GM19025 (cell line): ENCODE results near the gene CCR7.

Experiments
- ATAC-seq: cut with Tn5 transposase; IDR thresholded peaks from one replicate; pipeline ENCODE4 v1.9.1; 2021; ENCODE audit warnings: mild to moderate bottlenecking, low read depth, moderate library complexity; ENCODE audit not compliant: unreplicated experiment

Gene CCR7

GRCh38 chr17:40522250-40522960, 42.9 kb downstream of the CCR7 start:
- no peak for ATAC-seq

GRCh38 chr17:40520991-40521453, 44.2 kb downstream of the CCR7 start:
- no peak for ATAC-seq

DNA sequence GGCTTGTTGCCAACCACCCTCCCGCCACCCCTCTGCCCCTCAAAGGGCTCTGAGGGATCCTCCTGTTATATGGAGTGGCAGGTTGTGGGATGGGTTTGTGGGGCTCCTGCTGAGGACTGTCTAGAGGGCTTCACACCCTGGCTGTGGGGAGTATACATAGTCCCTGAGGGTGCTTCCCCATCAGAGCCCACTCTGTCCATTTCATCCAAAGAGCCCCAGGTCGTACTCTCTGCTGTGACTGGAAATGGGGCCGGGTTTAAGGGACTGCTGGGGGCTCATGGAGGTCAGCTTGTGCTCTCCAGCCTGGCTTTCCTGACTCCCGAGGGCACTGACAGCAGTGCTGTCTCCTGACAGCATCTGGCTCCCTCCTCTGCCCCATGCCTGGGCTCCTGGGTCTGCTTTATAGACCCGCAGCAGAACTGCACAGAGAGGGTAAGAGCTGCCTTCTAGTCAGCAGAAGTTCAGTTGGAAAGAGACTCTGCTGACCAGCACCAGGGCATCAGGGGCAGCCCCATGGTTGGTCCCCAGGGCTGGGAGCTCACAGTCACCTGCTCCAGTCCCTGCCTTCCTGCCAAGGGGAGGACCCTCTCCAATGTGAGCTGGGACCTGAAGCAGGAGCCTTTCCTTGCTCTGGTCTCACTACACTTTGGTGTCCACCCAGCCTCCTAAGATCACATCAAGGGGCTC, 46.0 kb downstream of the CCR7 start:
- ATAC-seq, result no peak

DNA sequence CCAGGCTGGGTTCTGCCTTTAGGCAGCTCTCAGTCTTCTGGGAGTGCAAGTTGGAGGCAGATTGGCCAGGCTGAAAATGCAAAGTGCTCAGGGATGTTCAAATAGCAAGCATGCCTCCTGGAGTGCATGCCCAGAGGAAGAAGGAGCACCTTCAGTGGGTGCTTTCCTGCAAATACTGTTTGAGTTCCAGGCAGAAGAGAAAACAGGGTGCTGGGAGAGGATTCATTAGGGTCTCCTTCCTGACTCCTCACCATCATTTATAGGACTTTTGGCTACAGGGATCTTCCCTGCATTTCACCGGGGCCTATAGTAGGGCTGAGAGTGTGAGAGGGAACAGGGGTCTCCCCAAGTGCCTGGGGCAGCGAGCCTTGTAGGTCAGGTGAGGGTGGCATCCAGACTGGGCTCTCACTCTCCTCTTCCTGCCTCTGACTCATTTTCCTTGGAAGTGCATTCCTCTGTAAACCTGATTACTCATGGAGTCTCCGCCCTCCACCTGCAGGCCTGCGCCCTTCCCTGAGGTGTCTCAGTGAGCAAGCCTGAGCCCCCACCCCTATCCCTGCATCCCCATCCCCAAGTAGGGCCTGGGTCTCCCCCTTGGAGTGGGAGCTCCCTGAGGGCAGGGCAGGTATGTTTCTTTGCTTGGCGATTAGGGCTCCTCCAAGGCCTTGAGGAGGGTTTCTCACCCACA, 46.7 kb downstream of the CCR7 start:
- no peak for ATAC-seq

- no peak for ATAC-seq
These were observed 47.3 kb downstream of the CCR7 start for GRCh38 chr17:40517981-40518380.

DNA sequence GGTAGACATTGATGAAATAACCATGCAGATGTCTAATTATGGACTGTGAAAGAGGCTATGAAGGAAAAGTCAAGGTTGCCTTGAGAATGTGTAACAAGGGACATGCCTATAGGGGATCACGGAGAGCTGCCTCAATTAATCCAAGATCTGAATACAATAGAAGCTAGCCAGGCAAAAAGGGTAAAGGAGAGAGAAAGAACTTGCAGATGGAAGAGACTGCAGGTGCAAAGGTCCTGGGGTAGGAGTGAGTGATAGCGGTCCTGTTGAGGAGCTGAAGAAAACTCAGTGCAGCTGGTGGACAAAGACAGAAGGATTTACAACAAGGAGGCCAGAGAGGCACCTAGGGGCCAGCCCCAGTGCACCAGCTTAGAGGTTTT, 48.0 kb downstream of the CCR7 start:
- no peak for ATAC-seq

- ATAC-seq, result no peak
These were observed 48.5 kb downstream of the CCR7 start for GRCh38 chr17:40516581-40517285.

- ATAC-seq, result no peak
These were observed 49.7 kb downstream of the CCR7 start for GRCh38 chr17:40515491-40516041.

- no peak for ATAC-seq
These were observed 50.3 kb downstream of the CCR7 start for GRCh38 chr17:40515011-40515410.

DNA sequence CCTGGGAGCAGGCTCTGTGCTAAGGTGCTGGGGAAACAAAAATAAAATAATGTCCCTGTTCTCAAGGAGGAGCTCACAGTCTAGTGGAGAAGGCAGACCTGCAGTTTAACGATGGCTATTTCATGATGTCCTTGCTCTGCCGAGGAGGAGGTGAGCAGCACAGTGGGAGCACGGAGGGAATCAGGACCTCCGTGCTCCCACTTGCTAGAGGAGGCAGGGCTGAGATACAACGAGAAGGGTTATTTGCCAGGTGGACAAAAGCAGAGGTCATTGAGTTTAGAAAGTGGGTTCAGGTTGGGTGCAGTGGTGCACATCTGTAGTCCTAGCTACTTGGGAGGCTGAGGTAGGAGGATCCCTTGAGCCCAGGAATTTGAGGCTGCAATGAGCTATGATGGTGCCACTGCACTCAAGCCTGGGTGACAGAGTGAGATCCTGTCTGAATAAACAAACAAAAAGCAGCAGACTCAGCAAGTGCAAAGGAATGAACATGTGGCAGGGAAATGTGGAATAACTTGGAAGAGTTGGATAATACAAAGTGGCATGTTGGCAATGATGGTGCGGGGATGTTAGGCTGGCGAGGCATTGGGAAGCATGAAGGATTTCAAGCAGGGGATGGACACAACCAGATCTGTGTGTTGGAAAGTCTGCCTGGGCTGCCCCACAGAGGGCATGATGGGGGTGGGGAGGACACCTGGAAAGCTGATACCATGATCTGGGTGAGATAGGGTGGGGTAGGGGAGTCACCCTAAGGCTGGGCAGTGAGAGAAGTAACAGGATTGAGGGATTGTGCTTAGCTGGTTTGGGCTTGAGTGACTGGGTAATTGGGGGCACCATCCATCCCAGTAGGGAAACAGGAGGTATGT, 51.0 kb downstream of the CCR7 start:
- no peak for ATAC-seq

DNA sequence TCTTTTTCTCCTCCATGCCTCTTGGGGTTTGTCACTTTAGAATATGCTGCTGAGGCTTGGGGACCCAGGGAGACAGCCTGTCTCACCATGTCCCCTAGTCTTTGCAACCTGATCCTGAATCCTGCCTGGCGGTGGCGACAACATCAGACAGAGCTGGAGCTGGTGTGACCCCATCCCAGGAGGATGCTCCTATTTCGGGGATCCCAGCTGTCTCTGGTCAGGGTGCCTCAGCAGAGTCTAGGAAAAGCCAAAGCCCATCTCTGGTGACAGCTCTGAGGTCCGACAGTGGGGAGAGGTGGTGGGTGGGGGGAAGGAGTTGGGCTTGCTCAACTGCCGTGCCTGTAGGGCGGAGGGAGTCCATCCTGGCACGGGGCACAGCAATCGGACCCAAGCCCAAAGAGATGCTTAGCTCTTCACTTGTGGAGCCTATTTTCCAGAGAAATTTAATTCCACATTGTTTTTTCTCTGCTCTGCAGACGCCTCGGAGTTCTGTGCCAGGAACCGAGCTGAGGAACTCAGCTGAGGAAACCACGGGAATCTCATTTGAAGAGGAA, 53.5 kb downstream of the CCR7 start:
- ATAC-seq, result no peak

- ATAC-seq, result no peak
These were observed 54.1 kb downstream of the CCR7 start for GRCh38 chr17:40511136-40511535.

GRCh38 chr17:40510328-40510648, 55.0 kb downstream of the CCR7 start:
- ATAC-seq, result no peak

- ATAC-seq, result no peak
These were observed 55.5 kb downstream of the CCR7 start for GRCh38 chr17:40509626-40510327.

GRCh38 chr17:40506786-40507185, 58.5 kb downstream of the CCR7 start:
- ATAC-seq, result no peak
